Smooth muscle cell (in vitro differentiated cells): Measurements from ENCODE around the gene N4BP2L2. TPM values are rescaled to one million over a fixed set of nuclear protein-coding genes. Genes with fewer than 3 reads are reported as not detected.

Source experiments
- polyA plus RNA-seq: library from polyadenylated mRNA; unstranded; fragments of >200 nt; fragmentation: Nextera tagmentation; extraction: Ambion mirVana; gene quantifications from 2 replicates; pipeline ENCODE4 v1.2.1, GENCODE V29; 2016
- small RNA-seq: library from RNA; depleted of rRNA; stranded (forward); fragments of <200 nt; gene quantifications from one replicate; pipeline ENCODE3, GENCODE V24; 2014
- total RNA-seq: library from RNA; depleted of rRNA; stranded (reverse); fragments of >200 nt; gene quantifications from 2 replicates; pipeline ENCODE4 v1.2.3, GENCODE V29; 2014

The N4BP2L2 gene
- total and polyA plus RNA-seq, 2 experiments from 2014 or later, result 51.3 to 96.0 TPM

Small RNAs within 50 kb of the gene (small RNA-seq; reads per million reads assigned to genes)
- not detected for gene RF00190

Other genes starting within 250 kb of the N4BP2L2 start
- gene ZAR1L, start 223.4 kb downstream of the N4BP2L2 start, total RNA-seq, result not detected in 2 replicates
- 0.26 TPM in 1 of 2 replicates, not detected in the other for gene ZAR1L, start 223.4 kb downstream of the N4BP2L2 start, polyA plus RNA-seq
- 4.3 and 4.4 TPM in 2 replicates for gene BRCA2, start 223.3 kb downstream of the N4BP2L2 start, total RNA-seq
- 1.7 and 3.2 TPM in 2 replicates for gene BRCA2, start 223.3 kb downstream of the N4BP2L2 start, polyA plus RNA-seq
- 0.99 and 1.4 TPM in 2 replicates for gene N4BP2L1, start 110.7 kb downstream of the N4BP2L2 start, total RNA-seq
- 0.64 and 1.6 TPM in 2 replicates for gene N4BP2L1, start 110.7 kb downstream of the N4BP2L2 start, polyA plus RNA-seq
- gene PDS5B, start 47.7 kb upstream of the N4BP2L2 start, total RNA-seq, result 38.9 and 61.7 TPM in 2 replicates
- gene PDS5B, start 47.7 kb upstream of the N4BP2L2 start, polyA plus RNA-seq, result 17.4 and 20.5 TPM in 2 replicates